GM19452 (cell line): ENCODE data around the gene SMCP.

ENCODE experiments used
- ATAC-seq: cut with Tn5 transposase; IDR thresholded peaks from one replicate; pipeline ENCODE4 v1.9.1; 2021; ENCODE audit not compliant: unreplicated experiment

Gene SMCP

DNA sequence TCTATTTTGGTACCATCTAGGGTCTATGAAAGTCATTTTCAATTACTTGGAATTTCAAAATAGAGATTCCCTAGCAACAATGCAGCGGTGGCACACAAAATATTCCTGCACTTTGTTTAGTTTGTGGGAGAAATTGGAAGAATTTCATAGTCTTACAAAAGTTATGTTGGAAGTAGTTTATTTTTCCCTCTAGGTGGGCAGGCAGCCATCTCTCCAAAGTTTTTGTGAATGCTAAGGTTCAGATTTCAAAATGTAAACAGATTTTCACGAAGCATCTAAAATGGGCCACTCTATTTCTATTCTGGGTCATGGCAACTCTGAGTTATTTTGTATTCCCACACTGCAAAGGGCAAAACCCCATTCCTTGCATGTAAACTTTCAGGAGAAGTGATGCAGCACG is 8.0 kb downstream of the SMCP start:
- ATAC-seq, result no peak

DNA sequence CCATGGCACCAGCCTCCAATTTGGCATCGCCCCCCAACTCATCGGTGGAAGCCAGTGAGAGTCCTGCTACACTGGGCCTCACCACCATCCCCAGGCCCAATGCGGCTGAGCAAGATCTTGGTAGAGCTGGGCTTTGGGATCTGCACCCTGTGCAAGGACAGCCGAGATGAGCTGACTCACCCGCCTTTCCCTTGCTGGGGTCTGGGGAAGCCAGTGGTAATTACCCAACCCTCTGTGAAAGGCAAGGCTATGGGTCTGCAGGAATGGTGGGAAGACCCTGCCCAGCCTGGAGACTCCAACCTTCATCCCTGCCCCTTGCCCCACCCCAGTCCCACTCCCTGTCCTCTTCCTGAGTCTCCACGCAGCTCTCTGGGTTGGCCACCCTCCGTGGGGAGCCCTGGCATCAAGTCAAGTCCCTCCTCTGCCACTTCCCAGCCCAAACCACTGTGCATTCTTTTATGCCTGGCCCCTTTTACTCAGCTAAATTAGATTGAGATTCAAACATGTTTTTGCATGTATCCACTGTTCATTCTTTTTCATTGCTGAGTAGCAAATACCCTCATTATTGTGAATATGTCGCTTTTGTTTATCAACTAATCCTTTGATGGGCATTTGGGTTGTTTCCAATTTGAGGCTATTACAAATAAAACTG is 8.8 kb downstream of the SMCP start:
- ATAC-seq, result no peak

DNA sequence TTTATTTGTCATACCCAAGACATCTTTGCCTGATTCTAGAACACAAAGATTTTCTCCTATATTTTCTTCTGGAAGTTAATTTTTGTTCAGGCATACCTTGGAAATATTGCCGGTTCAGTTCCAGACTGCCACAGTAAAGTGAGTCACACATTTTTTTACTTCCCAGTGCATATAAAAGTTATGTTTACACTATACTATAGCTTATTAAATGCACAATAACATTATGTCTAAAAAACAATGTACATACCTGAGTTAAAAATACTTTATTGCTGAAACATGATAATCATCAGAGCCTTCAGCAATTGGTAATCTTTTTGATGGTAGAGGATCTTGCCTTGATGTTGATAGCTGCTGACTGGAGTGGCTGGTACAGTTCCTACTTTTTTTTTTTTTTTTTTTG is 10.0 kb downstream of the SMCP start:
- no peak for ATAC-seq

DNA sequence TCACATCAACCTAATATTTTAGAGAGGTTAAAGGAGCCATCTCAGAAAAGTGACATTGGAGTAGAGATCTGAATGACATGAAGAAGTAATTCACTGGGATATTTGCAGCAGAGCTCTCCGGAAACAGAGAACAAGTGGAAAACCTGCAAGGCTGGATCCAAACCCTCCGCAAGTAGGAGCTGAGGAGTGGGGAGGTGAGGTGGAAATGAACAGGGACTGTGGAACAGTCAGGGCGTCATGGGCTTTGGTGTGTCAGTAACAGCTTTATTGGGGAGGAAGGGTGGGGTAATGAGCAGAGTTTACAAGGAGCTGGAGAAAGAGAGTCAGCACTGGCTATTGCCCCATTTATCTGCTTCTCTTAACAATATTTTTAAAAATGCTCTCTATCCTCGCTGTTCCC is 20.9 kb downstream of the SMCP start:
- no peak for ATAC-seq

DNA sequence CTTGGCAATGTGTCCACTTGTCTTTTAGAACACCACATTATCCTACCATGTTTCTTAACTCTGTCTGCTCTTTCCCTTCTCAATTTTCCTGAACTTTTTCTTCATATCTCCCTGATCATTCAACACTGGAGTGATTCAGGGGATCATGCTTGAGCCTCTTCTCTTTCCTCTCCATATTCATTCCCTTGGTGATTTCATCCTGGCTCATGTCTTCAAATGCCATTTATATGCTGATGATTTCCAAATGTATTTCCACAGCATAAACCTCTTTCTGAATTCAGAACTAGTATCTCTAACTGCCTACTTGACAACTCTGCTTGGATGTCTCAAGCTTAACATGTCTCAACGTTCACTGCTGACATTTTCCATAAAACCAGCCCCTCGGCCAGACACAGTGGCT is 21.8 kb downstream of the SMCP start:
- ATAC-seq, result no peak

DNA sequence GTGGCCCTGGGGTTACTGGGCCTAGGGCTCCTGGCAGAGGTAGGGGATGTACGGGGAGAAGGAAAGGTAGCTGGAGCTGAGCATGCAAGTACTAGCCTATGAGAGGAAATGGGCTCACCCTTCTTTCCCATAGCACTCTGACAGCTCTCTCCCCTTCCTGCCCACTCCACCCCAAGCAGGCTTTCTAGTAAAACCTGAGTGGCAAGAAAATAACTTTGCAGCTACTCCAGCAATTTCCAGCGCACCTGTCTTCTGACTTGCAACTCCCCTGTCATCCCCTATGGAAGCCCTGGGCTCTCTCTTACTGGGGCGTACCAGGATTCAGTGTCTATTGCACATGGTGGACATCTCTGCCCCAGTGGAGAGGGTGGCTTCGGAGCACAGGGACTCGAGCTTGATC is 23.5 kb downstream of the SMCP start:
- ATAC-seq, result no peak

DNA sequence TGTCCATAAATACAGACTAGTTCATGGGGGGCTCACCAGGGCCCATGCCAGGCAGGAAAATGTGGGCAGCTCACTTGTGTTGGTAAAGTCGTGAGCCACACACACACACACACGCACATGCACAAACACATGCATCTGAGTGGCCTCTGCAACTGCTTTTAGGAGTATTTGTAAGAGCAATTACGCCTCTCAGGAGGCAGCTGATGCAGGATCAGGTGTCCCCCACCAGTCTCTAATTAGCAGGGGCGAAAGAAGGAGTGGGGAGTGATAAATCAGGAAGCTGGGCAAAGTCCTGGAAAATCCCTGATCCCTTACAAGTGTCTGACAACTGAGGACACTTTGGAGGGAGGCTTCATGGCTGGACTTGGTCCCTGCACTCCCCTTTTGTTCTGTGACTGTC is 24.5 kb downstream of the SMCP start:
- no peak for ATAC-seq

DNA sequence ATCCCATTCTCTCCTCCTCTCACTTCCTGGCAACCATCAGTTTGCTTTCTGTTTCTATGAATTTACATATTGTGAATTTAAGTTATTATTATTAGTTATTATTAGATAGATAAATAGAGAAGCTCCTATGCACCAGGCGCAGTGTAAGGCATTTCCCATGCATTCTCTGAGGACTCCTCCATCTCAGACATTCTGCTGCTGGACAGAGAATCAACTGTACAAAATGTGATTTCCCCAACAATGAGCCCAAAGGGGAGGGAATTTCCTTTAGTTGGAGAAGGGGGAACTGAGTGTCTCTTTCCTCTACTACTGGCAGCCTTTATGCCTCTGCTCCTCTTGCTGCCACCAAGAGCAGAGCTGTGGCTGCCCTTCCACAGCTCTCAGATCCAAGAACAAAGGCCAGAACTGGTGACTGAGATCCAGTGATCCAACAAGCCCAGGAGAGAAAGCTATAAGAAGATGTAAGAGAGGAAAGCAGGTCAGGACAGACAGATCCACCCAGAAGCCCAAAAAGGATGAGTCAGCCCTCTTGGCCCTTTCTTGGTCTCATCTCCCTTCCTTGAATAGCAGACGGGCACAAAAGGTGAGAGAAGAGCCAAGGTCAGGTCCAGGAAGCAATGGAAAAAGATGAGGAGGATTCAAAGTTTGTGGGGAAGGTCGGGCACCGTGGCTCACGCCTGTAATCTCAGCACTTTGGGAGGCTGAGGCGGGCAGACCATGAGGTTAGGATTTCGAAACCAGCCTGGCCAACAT is 26.7 kb downstream of the SMCP start:
- no peak for ATAC-seq

DNA sequence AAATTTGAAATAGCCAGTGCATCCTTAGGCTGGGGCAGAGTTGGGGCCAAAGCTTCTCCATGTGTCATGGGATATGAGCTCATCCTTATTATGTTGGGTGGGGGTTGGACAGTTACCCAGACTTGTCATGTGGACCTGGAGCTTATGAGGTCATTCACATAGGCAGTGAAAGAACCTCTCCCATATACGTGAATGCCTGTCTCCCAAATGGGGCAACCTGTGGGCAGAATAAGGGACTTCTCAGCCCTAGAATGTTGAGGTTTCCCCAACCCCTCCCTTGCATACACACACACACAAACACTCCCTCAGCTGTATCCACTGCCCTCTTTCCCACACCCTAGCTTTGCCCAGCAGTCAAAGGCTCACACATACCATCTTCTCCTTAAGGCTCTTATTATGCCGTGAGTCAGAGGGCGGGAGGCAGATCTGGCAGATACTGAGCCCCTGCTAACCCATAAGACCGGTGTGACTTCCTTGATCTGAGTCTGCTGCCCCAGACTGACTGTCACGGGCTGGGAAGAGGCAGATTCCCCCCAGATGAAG is 28.0 kb downstream of the SMCP start:
- no peak for ATAC-seq

DNA sequence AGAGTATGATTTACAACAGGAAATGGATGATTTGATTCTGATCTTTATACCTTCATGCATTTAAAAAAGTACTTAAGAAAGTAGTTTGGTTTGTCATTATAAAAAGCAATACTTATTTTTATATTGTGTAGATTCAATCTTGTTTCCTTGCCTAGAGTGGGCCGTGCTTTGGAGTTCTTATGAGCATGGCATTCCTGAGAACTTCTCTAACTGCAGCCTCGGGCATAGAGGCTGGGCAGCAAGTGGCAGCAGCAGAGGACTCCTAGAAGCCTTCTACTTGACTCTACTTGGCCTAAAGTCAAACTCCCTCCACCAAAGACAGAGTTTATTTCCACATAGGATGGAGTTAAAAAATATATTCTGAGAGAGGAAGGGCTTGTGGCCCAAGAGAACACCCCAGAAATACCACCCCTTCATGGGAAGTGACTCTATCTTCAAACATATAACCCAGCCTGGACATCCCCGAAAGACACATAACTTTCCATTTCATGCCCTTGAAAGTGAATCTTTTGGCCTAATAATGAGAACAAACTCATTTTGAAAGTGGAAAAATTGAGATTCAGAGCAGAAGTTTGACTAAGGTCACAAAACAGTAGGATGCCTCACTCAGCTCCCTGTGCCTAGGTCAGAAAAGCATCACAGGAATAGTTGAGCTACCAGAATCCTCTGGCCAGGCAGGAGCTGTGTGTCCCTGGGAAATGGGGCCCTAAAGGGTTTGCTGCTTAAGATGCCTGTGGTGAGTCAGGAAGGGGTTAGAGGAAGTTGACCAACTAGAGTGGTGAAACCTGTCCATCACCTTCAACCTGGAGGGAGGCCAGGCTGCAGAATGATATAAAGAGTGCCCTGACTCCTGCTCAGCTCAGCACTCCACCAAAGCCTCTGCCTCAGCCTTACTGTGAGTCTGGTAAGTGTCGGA is 29.8 kb downstream of the SMCP start, which contains the start of gene IVL:
Gene IVL (plus strand): TSS at position 861 of the 916 bp plus-strand sequence. CDS start 1,252 bp downstream, outside the sequence.
- no peak for ATAC-seq

DNA sequence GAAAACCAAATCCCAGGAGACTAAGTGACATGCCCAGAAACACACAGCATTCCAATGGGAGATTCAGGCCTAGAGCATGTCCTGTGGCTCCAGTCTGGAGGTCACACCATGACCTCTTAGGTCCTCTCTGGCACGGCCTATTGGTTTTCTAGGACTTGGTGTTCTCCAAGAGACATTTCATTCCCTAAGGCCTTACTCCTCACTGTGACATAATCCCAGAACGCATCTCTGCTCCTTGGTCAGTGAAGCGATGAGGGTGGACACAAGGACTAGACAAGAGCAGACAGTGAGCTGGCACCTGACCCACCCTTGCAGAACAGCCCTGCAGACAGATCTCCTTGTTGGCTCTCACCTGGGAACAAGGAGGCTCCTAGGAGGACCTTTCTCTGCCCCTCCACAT is 31.1 kb downstream of the SMCP start:
- no peak for ATAC-seq

DNA sequence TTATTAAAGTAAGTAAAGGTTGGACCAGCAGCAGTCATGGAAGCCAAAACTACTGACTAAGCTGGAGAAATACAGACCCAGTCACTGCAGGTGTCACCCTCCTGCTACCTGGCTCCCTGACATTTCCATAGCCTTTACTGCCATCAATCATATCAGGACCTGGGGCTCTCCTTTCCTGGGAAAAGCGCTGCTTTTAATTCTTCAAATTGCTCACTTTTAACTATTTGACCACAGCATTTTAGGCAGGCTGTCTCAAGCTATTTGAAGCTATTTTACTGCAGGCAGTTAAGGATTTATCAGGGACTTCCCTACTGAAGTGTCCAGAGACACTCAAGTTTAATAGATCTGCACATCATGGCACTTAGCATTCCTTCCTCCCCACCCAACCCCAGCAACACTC is 34.3 kb downstream of the SMCP start:
- no peak for ATAC-seq

DNA sequence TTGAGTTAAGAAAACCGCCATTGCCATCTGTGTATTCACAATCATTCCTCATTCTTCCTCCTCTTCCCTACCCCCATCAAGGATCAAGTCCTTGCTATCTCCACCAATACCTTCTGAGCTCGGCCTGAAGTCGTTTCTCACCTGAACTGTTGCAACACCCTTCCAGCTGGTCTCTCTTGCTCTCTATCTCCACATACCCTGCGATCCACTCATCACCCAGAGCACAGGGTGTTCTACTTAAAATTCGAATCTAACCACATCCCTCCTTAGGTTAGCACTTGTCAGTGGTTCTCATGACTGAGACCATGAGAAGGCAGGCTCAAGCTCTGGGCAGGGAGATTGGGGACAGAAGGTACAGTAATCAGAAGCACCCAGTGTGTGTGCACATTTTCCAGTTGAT is 34.8 kb downstream of the SMCP start:
- no peak for ATAC-seq

DNA sequence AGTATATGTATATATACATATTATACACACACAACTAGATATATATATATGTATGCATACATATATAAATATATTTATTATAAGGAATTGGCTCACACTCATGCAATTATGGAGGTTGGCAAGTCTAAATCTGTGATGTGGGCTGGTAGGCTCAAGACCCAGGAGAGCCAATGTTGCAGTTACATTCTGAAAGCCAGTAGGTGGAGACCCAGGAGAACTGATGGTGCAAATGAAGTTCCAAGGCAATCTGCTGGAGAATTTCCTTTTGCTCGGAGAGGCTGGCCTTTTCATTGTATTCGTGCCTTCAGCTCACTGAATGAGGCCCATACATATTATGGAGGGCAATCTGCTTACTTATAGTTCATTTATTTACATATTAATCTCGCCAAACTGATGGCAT is 39.7 kb downstream of the SMCP start:
- no peak for ATAC-seq

DNA sequence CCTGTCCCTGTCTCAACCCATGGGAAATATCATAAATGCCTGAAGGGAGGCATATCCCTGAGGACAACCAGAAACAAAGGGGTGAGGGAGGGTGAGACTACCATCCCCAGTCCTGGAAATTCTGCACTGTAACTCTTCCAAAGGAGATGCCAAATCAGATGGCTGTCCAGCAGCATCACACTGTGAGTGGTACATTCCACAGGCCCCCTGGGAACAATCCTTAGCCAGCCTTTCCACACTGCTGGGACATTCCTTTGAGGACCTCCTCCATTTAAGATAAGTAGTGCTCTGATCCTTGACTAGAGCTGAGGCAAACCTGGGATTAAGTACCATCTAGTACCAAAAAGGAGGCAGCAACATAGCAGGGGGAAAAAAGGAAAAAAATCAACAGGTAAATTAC is 40.9 kb downstream of the SMCP start:
- ATAC-seq, result no peak

DNA sequence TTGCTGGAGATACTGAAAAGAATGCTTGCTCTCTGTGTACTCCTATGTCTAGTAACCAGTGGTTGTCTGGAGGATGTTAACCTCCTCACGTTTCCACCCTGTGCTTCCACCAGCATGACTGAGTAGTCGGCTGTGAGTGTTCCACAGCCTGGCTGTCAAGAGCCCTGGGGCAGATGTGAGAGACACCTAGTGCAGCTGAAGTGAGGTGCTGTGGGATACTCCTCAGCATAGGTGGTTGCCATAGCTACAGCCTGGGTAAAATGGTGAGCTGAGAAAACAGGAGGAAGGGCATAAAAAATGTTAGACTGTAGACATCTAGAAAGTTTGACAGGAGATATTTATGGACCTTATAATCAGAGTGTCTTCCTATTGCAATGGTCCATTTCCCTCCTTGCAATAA is 46.1 kb downstream of the SMCP start:
- ATAC-seq, result no peak

DNA sequence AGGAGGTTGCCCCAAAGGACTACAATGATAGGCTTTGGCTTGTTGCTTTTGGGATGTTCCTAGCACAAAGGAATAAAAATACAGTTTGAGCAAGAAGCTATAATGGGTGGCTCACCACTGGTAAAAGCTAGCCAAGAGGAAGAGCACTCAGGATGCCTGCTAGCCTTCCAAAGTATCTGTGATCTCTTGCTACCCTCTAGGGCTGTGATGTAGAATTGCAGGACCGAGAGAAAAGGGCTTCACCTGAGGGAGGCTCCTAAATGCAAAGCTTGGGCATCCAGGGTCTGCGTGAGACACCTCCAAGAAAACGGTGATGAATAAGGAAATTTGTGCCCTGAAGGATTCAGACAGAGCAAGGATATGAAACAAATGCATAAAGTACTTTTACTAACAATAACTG is 48.0 kb downstream of the SMCP start:
- ATAC-seq, result no peak

DNA sequence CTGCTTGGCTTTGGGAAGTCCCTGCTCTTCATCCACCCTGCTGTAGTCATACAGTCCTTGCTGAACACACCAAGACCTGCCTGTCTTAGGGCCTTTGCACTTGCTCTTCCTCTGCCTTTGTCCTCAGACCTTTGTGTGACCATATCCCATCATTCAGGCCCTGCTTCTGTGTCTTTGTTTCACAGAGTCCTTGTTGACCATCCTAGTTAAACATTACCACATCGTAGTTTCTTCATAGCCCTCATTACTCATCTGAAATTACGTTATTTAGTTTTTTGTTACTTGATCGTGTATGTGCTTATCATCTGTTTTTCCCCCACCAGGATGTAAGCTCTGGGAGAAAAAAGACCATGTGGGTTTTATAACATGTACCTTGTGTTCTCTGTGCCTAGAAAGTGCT is 50.5 kb downstream of the SMCP start:
- ATAC-seq, result no peak

DNA sequence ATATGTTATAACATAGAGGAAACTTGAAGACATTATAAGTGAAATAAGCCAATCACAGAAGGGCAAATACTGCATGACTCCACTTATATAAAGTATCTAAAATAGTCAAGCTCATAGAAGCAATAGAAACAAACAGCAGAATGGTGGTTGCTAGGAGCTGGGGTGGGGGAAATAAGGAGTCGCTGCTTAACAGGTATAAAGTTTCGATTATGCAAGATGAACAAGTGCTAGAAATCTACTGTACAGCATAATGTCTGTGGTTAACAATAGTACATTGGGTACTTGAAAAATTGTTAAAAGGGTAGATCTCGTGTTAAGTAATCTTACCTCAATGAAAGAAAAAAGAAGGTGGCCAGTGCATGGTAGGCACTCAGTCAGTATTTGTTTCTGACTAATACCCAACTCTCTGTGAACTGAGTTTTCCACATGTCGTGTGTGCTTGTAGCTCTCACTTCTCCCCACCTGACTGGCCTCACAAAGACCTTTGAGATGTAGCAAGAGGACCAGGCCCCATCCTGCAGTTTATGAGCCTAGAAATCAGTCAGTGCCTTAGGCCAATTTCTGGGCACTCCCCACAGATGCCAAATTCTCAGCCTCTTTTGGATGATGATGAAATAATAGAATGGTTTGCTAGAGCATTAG is 54.2 kb downstream of the SMCP start:
- no peak for ATAC-seq

DNA sequence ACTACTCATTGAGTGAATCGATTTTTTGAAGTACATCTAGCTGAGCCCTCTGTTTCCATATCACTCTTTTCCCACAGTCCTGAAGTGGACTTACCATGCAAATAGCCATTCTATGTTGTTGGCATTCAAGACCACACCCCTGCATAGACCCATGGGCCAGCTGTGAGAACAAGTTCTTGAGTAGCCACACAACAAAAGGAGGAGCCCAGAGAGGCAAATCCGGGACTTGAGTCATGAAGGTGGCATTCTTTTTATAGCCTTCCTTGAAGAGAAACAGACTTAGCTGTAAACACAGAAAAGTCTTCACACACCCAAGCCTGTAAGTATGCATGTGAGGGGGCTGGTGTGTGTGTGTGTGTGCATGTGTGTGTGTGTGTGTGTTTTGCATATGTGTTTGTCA is 55.1 kb downstream of the SMCP start:
- ATAC-seq, result no peak
